ENCODE results near the gene BAIAP2L1. TPM values are rescaled to one million over a fixed set of nuclear protein-coding genes. Genes with fewer than 3 reads are reported as not detected.
"Not testable (repeated sequence)": the region's sequence is repeated elsewhere in the genome, so short reads cannot be mapped to it uniquely, and the experiment has no call there.

BAIAP2L1 gene
- 10 to 100 TPM; 67.2 to 70.9 TPM for total RNA-seq
- long read RNA-seq, transcript BAIAP2L1-201 (14 exons, 3,622 nt), result major isoform, 5 of 82 reads
- long read RNA-seq, partial matches to known transcripts, result 62 of 82 reads
- long read RNA-seq, other reads (novel, unspliced or antisense), result 15 of 82 reads

GRCh38 chr7:98400542-98401340 lies at the start of gene BAIAP2L1:
BAIAP2L1 (minus strand) TSS chr7:98401090; CDS start chr7:98400852, 238 bp downstream.
- intact Hi-C loops (cut with DNase I, micrococcal nuclease), result no loop called here
- ATAC-seq (peak; percentile 88), DNase-seq (peak; percentile 87 to 95)

GRCh38 chr7:98448766-98449165 lies 47.9 kb upstream of the BAIAP2L1 start:
- no peak for DNase-seq
- intact Hi-C loops (cut with DNase I, micrococcal nuclease), result no loop called here
- no peak for ATAC-seq

- DNase-seq; ATAC-seq; intact Hi-C loops (cut with DNase I, micrococcal nuclease): not testable (repeated sequence)
Measured at GRCh38 chr7:98440992-98441391, 40.1 kb upstream of the BAIAP2L1 start.

GRCh38 chr7:98439484-98439883 lies 38.6 kb upstream of the BAIAP2L1 start:
- intact Hi-C loops (cut with DNase I, micrococcal nuclease), result no loop called here
- no peak for ATAC-seq
- DNase-seq, result no peak

GRCh38 chr7:98434087-98434486 lies 33.2 kb upstream of the BAIAP2L1 start:
- no peak for DNase-seq
- ATAC-seq, result no peak
- intact Hi-C loops (cut with DNase I, micrococcal nuclease), result loop anchor here (5.0 kb wide), 2 partner anchors 403 to 408 kb away; no protein-coding TSS in a partner anchor

- intact Hi-C loops (cut with DNase I, micrococcal nuclease), result loop anchor here (5.0 to 10.0 kb wide), 3 partner anchors 315 to 413 kb away; no protein-coding TSS in a partner anchor
- DNase-seq, result no peak
Measured at GRCh38 chr7:98429799-98430198, 28.9 kb upstream of the BAIAP2L1 start.

GRCh38 chr7:98423043-98423442 lies 22.2 kb upstream of the BAIAP2L1 start:
- intact Hi-C loops (cut with DNase I, micrococcal nuclease), result loop anchor here in 1 of 2 donors (10.0 kb wide), 1 partner anchor 322 kb away; no protein-coding TSS in a partner anchor
- ATAC-seq, result no peak

More at GRCh38 chr7:98429799-98430198, 28.9 kb upstream of the BAIAP2L1 start:
- no peak for ATAC-seq

GRCh38 chr7:98420966-98421612 lies 20.2 kb upstream of the BAIAP2L1 start:
- DNase-seq, result peak; percentile 75 to 83
- intact Hi-C loops (cut with DNase I, micrococcal nuclease), result loop anchor here in 1 of 2 donors (10.0 kb wide), 1 partner anchor 324 kb away; no protein-coding TSS in a partner anchor

More at GRCh38 chr7:98423043-98423442, 22.2 kb upstream of the BAIAP2L1 start:
- DNase-seq, result no peak

GRCh38 chr7:98419988-98420387 lies 19.1 kb upstream of the BAIAP2L1 start:
- ATAC-seq, DNase-seq: not testable (repeated sequence)
- intact Hi-C loops (cut with DNase I, micrococcal nuclease), result loop anchor here in 1 of 2 donors (10.0 kb wide), 1 partner anchor 325 kb away; no protein-coding TSS in a partner anchor

More at GRCh38 chr7:98420966-98421612, 20.2 kb upstream of the BAIAP2L1 start:
- ATAC-seq, result peak; percentile 74

- intact Hi-C loops (cut with DNase I, micrococcal nuclease); ATAC-seq; DNase-seq: not testable (repeated sequence)
Measured at GRCh38 chr7:98419316-98419691, 18.4 kb upstream of the BAIAP2L1 start.

GRCh38 chr7:98418636-98419315 lies 17.9 kb upstream of the BAIAP2L1 start:
- peak; percentile 81 for ATAC-seq
- intact Hi-C loops (cut with DNase I, micrococcal nuclease), result no loop called here

GRCh38 chr7:98418271-98418635 lies 17.4 kb upstream of the BAIAP2L1 start:
- DNase-seq, result no peak
- intact Hi-C loops (cut with DNase I, micrococcal nuclease), result no loop called here
- no peak for ATAC-seq

More at GRCh38 chr7:98418636-98419315, 17.9 kb upstream of the BAIAP2L1 start:
- peak; percentile 61 to 89 for DNase-seq

- intact Hi-C loops (cut with DNase I, micrococcal nuclease); DNase-seq: not testable (repeated sequence)
- ATAC-seq, result peak; percentile 7
Measured at GRCh38 chr7:98417604-98418270, 16.8 kb upstream of the BAIAP2L1 start.

GRCh38 chr7:98414205-98414900 lies 13.5 kb upstream of the BAIAP2L1 start:
- no peak for ATAC-seq

GRCh38 chr7:98413655-98414054 lies 12.8 kb upstream of the BAIAP2L1 start:
- DNase-seq; intact Hi-C loops (cut with DNase I, micrococcal nuclease); ATAC-seq: not testable (repeated sequence)

More at GRCh38 chr7:98414205-98414900, 13.5 kb upstream of the BAIAP2L1 start:
- no peak for DNase-seq
- intact Hi-C loops (cut with DNase I, micrococcal nuclease), result no loop called here

- no peak for DNase-seq
- intact Hi-C loops (cut with DNase I, micrococcal nuclease), result no loop called here
- ATAC-seq, result peak; percentile 94
Measured at GRCh38 chr7:98409843-98410242, 9.0 kb upstream of the BAIAP2L1 start.

GRCh38 chr7:98408146-98408545 lies 7.3 kb upstream of the BAIAP2L1 start:
- ATAC-seq; intact Hi-C loops (cut with DNase I, micrococcal nuclease); DNase-seq: not testable (repeated sequence)
